ENCODE measurements around the gene MAMSTR.
"Not testable (repeated sequence)": the region's sequence is repeated elsewhere in the genome, so short reads cannot be mapped to it uniquely, and the experiment has no call there.

The MAMSTR gene

GRCh38 chr19:48689449-48689848 is 30.1 kb downstream of the MAMSTR start:
- FAIRE-seq = no peak

GRCh38 chr19:48687776-48688175 is 31.7 kb downstream of the MAMSTR start:
- DNase-seq (ENCODE audit: low spot score) (no peak), FAIRE-seq (no peak)

More at GRCh38 chr19:48689449-48689848, 30.1 kb downstream of the MAMSTR start:
- DNase-seq (ENCODE audit: low spot score) = no peak

GRCh38 chr19:48686637-48687036 is 32.9 kb downstream of the MAMSTR start:
- DNase-seq (ENCODE audit: low spot score); FAIRE-seq: not testable (repeated sequence)

GRCh38 chr19:48686088-48686487 is 33.4 kb downstream of the MAMSTR start:
- FAIRE-seq (no peak), DNase-seq (ENCODE audit: low spot score) (no peak)

GRCh38 chr19:48685583-48685982 is 33.9 kb downstream of the MAMSTR start:
- no peak for FAIRE-seq
- DNase-seq (ENCODE audit: low spot score) = peak; percentile 60

- no peak for FAIRE-seq
Observed at GRCh38 chr19:48683349-48683748, 36.2 kb downstream of the MAMSTR start.

GRCh38 chr19:48681127-48681470 is 38.4 kb downstream of the MAMSTR start:
- DNase-seq (ENCODE audit: low spot score) = peak; percentile 70
- peak; percentile 82 for FAIRE-seq

More at GRCh38 chr19:48683349-48683748, 36.2 kb downstream of the MAMSTR start:
- DNase-seq (ENCODE audit: low spot score) = no peak

- no peak for FAIRE-seq
- DNase-seq (ENCODE audit: low spot score) = no peak
Observed at GRCh38 chr19:48680436-48681126, 38.9 kb downstream of the MAMSTR start.

- FAIRE-seq; DNase-seq (ENCODE audit: low spot score): not testable (repeated sequence)
Observed at GRCh38 chr19:48680006-48680405, 39.5 kb downstream of the MAMSTR start.

- no peak for FAIRE-seq
Observed at GRCh38 chr19:48678201-48678600, 41.3 kb downstream of the MAMSTR start.

GRCh38 chr19:48676887-48677286 is 42.6 kb downstream of the MAMSTR start:
- no peak for DNase-seq (ENCODE audit: low spot score)
- no peak for FAIRE-seq

More at GRCh38 chr19:48678201-48678600, 41.3 kb downstream of the MAMSTR start:
- DNase-seq (ENCODE audit: low spot score) = no peak

GRCh38 chr19:48676487-48676886 is 43.0 kb downstream of the MAMSTR start:
- DNase-seq (ENCODE audit: low spot score) (no peak), FAIRE-seq (no peak)

- DNase-seq (ENCODE audit: low spot score) = peak; percentile 90
- FAIRE-seq = peak; percentile 56
Observed at GRCh38 chr19:48674921-48675824, 44.4 kb downstream of the MAMSTR start.

GRCh38 chr19:48674216-48674809 is 45.2 kb downstream of the MAMSTR start:
- no peak for FAIRE-seq
- no peak for DNase-seq (ENCODE audit: low spot score)

- no peak for DNase-seq (ENCODE audit: low spot score)
- FAIRE-seq = no peak
Observed at GRCh38 chr19:48673436-48674100, 46.0 kb downstream of the MAMSTR start.

- DNase-seq (ENCODE audit: low spot score) (no peak), FAIRE-seq (no peak)
Observed at GRCh38 chr19:48672994-48673393, 46.5 kb downstream of the MAMSTR start, which contains the start of gene NTN5. Gene NTN5, minus strand, starts transcription at chr19:48673017. Its CDS starts 2,031 bp downstream, at chr19:48670986.

- no peak for DNase-seq (ENCODE audit: low spot score)
- FAIRE-seq = no peak
Observed at GRCh38 chr19:48671446-48671995, 48.0 kb downstream of the MAMSTR start.

- FAIRE-seq (no peak), DNase-seq (ENCODE audit: low spot score) (no peak)
Observed at GRCh38 chr19:48670699-48671445, 48.7 kb downstream of the MAMSTR start.

- FAIRE-seq (peak; percentile 100), DNase-seq (ENCODE audit: low spot score) (no peak)
Observed at GRCh38 chr19:48669903-48670668, 49.4 kb downstream of the MAMSTR start.

Data from urothelium cell line (cell line).